Progenitor cell of endocrine pancreas (in vitro differentiated cells): ENCODE measurements around the gene MAGEL2. TPM values are rescaled to one million over a fixed set of nuclear protein-coding genes. Genes with fewer than 3 reads are reported as not detected.

ENCODE experiments used
- DNase-seq: peaks from one replicate; pipeline ENCODE4 v3.0.0; 2021; ENCODE audit warnings: low spot score; ENCODE audit not compliant: unreplicated experiment
- H3K27ac Mint-ChIP-seq: 2 replicates; pipeline ENCODE4 v1.8.0; 2021; ENCODE audit warnings: mild to moderate bottlenecking, moderate library complexity, mixed read lengths
- H3K27me3 Mint-ChIP-seq: 2 replicates; pipeline ENCODE4 v1.8.0; 2021; ENCODE audit warnings: mixed read lengths
- H3K36me3 Mint-ChIP-seq: 2 replicates; pipeline ENCODE4 v1.8.0; 2022; ENCODE audit warnings: mixed read lengths; ENCODE audit not compliant: insufficient read depth
- H3K4me1 Mint-ChIP-seq: 2 replicates; pipeline ENCODE4 v1.8.0; 2021; ENCODE audit warnings: low read depth, mixed read lengths
- H3K4me3 Mint-ChIP-seq: 2 replicates; pipeline ENCODE4 v1.8.0; 2021; ENCODE audit warnings: low read depth, mild to moderate bottlenecking, moderate library complexity, mixed read lengths
- H3K9me3 Mint-ChIP-seq: 2 replicates; pipeline ENCODE4 v1.8.0; 2021; ENCODE audit warnings: low read depth, mixed read lengths
- CTCF ChIP-seq: fragments of 200-600 bp; sonication (generic); IDR thresholded peaks from one replicate; pipeline ENCODE4 v1.5.0; 2021; ENCODE audit warnings: antibody characterized with exemption, mild to moderate bottlenecking; ENCODE audit not compliant: unreplicated experiment
- total RNA-seq: library from RNA; stranded (reverse); gene quantifications from 2 replicates; pipeline ENCODE4 v1.2.1, GENCODE V29; 2021

Gene MAGEL2
- total RNA-seq, 1 donor from 2014 or later, result 16.1 TPM

- Mint-ChIP-seq H3K36me3 (no peaks in the 10 kb centered on the region), H3K27ac (no peak overlapping the region), H3K9me3 (peaks cover 3% of the 10 kb centered on the region), H3K4me3 (no peak overlapping the region), H3K27me3 (no peaks in the 10 kb centered on the region), H3K4me1 (peaks cover 5% of the 10 kb centered on the region)
- DNase-seq, result no peak
- peak; percentile 68 for TF ChIP-seq CTCF
Observed at GRCh38 chr15:23648920-23649515, 1.4 kb upstream of the MAGEL2 start.

- DNase-seq, result no peak
- Mint-ChIP-seq H3K4me3 (peak overlapping the region; percentile 74), H3K4me1 (peaks cover 12% of the 10 kb centered on the region), H3K27ac (no peak overlapping the region), H3K9me3 (peaks cover 6% of the 10 kb centered on the region), H3K27me3 (no peaks in the 10 kb centered on the region), H3K36me3 (peaks cover 2% of the 10 kb centered on the region)
- no peak for TF ChIP-seq CTCF
Observed at GRCh38 chr15:23647001-23647295, 719 bp downstream of the MAGEL2 start.

- H3K27me3 Mint-ChIP-seq, result no peaks in the 10 kb centered on the region
- H3K36me3 Mint-ChIP-seq, result peaks cover 2% of the 10 kb centered on the region
- H3K27ac Mint-ChIP-seq, result no peak overlapping the region
- TF ChIP-seq CTCF, result no peak
- peak overlapping the region; percentile 74 for H3K4me3 Mint-ChIP-seq
- H3K9me3 Mint-ChIP-seq, result peaks cover 6% of the 10 kb centered on the region
- H3K4me1 Mint-ChIP-seq, result peaks cover 12% of the 10 kb centered on the region
- no peak for DNase-seq
Observed at GRCh38 chr15:23646165-23647000, 1.3 kb downstream of the MAGEL2 start.

- Mint-ChIP-seq H3K27me3 (no peaks in the 10 kb centered on the region), H3K36me3 (peaks cover 2% of the 10 kb centered on the region), H3K4me1 (peaks cover 12% of the 10 kb centered on the region), H3K27ac (no peak overlapping the region), H3K9me3 (peaks cover 6% of the 10 kb centered on the region), H3K4me3 (peak overlapping the region; percentile 50)
- DNase-seq, result no peak
- peak; percentile 36 for TF ChIP-seq CTCF
Observed at GRCh38 chr15:23645371-23646164, 2.1 kb downstream of the MAGEL2 start.

- H3K36me3 Mint-ChIP-seq, result peaks cover 2% of the 10 kb centered on the region
- TF ChIP-seq CTCF, result no peak
- peaks cover 12% of the 10 kb centered on the region for H3K4me1 Mint-ChIP-seq
- peaks cover 6% of the 10 kb centered on the region for H3K9me3 Mint-ChIP-seq
- H3K27ac Mint-ChIP-seq, result no peak overlapping the region
- no peak for DNase-seq
- H3K27me3 Mint-ChIP-seq, result no peaks in the 10 kb centered on the region
- no peak overlapping the region for H3K4me3 Mint-ChIP-seq
Observed at GRCh38 chr15:23644829-23645228, 2.8 kb downstream of the MAGEL2 start.
